GM21825 (cell line): ENCODE measurements around the gene PCGF5.
"Not testable (repeated sequence)": the region's sequence is repeated elsewhere in the genome, so short reads cannot be mapped to it uniquely, and the experiment has no call there.

Source experiments
- ATAC-seq: cut with Tn5 transposase; IDR thresholded peaks from one replicate; pipeline ENCODE4 v1.9.1; 2021; ENCODE audit warnings: mild to moderate bottlenecking, moderate library complexity; ENCODE audit not compliant: unreplicated experiment

PCGF5 gene

DNA sequence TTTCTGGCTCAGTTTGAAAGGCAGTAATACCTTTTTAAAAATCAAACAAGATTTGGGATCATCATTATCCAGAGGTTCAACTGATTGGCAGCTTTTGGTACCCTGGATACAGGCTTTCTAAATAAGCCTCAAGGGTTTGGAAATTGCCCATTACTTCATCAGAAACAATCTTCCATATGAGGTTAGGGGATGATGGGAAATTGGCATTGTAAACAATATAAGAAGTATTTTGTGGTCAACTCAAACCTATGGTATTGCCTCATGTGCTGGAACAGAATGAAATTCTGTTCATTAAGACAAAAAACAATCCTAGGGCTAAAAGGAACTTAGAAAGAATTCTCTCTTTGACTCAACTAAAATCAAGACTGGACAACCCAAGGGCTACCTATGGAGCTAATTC is 97.1 kb downstream of the PCGF5 start:
- no peak for ATAC-seq

GRCh38 chr10:91319336-91319735 is 98.9 kb downstream of the PCGF5 start:
- no peak for ATAC-seq

GRCh38 chr10:91323293-91323905 is 102.9 kb downstream of the PCGF5 start:
- ATAC-seq = not testable (repeated sequence)

DNA sequence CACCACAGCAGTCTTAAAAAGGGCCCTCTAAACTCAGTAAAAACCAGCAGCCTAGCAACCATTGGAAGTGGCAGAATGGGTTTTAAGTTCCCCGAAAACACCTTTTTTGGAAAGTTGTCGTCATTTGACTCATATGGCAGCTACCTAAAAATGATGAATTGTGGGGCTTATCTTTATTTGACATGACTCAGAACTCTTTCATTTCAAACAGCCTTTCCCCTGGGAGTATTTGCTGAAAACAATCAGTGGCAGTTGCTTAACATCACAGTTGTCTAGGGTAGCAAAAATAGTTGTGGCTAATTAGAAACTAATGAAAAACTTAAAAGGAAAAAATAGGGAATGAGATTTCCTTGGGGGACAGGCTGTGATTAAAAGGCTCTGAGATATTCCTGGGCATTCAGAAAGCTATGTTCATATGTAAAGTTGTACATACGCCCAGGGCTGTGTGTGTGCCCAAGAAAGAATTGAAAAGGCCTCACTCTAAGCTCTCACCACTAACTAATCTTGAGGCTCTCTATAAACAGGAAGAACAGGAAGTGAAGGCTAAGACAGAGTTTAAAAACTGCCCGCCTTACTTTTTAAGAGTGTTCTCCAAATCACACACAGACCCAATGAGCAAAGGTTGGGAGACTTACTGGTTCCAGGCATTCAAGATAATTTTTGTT is 108.0 kb downstream of the PCGF5 start:
- ATAC-seq = no peak
